Gastroesophageal sphincter (tissue), 4 donors: ENCODE results near the gene SLC52A3. TPM values are rescaled to one million over a fixed set of nuclear protein-coding genes. Genes with fewer than 3 reads are reported as not detected.

Experiments used
- ATAC-seq: fragments of 150-250 bp; one replicate; pipeline ENCODE4 v1.9.1; 2016; ENCODE audit warnings: mild to moderate bottlenecking, moderate library complexity
- H3K27ac ChIP-seq, 4 donors: fragments of 200-600 bp; sonication (generic) in 3 of 4; 1 replicate in 3 of 4; 2 replicates in 1 of 4; pipeline ENCODE4 v1.5.1; 2016 to 2019
- H3K27me3 ChIP-seq: fragments of 200-600 bp; sonication (generic); one replicate; pipeline ENCODE4 v1.5.1; 2019
- H3K36me3 ChIP-seq, 2 donors: fragments of 200-600 bp; sonication (generic); one replicate each; pipeline ENCODE4 v1.5.1; 2019; ENCODE audit warnings: control low read depth in 1 of 2
- H3K4me1 ChIP-seq, 3 donors: fragments of 200-600 bp; sonication (generic); 1 replicate in 2 of 3; 2 replicates in 1 of 3; pipeline ENCODE4 v1.5.1; 2016 to 2019; ENCODE audit warnings: control low read depth in 2 of 3
- H3K4me3 ChIP-seq, 2 donors: fragments of 200-600 bp; sonication (generic); one replicate each; pipeline ENCODE4 v1.5.1; 2019; ENCODE audit warnings: mild to moderate bottlenecking in 1 of 2, moderate library complexity in 1 of 2
- H3K9me3 ChIP-seq, 3 donors: fragments of 200-600 bp; sonication (generic); one replicate each; pipeline ENCODE4 v1.5.1; 2017 to 2019; ENCODE audit warnings: control low read depth in 2 of 3
- EP300 ChIP-seq: sonication (generic); formaldehyde crosslinking; IDR thresholded peaks from one replicate; pipeline ENCODE4 v1.6.1; 2017; ENCODE audit warnings: antibody characterized with exemption, mild to moderate bottlenecking
- POLR2A ChIP-seq, 2 donors: fragments of 450-650 bp; IDR thresholded peaks; one replicate each; pipeline ENCODE4 v1.6.1; 2017; ENCODE audit warnings: antibody characterized with exemption in 2 of 2, mild to moderate bottlenecking in 2 of 2, moderate library complexity in 1 of 2
- POLR2AphosphoS5 ChIP-seq: sonication (generic); formaldehyde crosslinking; IDR thresholded peaks from one replicate; pipeline ENCODE4 v1.6.1; 2017; ENCODE audit warnings: antibody characterized with exemption
- WGBS, 2 donors: methylation state at CpG; one replicate each; pipeline ENCODE4 v1.1.5; 2018; ENCODE audit warnings: low coverage in 1 of 2; 5-methylcytosine and 5-hydroxymethylcytosine counted together
- total RNA-seq, 4 donors: library from RNA; depleted of rRNA; stranded (reverse); fragments of >200 nt; gene quantifications; one replicate each; pipeline ENCODE4 v1.1.0, GENCODE V29; 2016
- TF ChIP-seq, protein P1 (sequence below), 4 experiments: fragments of 200-600 bp in 2 of 4; fragments of 450-650 bp in 2 of 4; sonication (generic) in 1 of 4; IDR thresholded peaks; one replicate each; pipeline ENCODE4 v1.5.1; 2017 to 2019; ENCODE audit warnings: antibody characterized with exemption in 4 of 4, mild to moderate bottlenecking in 2 of 4, moderate library complexity in 2 of 4

The SLC52A3 gene
- total RNA-seq, 4 donors from 2014 or later = 0.31 to 1.7 (median 0.97) TPM

DNA sequence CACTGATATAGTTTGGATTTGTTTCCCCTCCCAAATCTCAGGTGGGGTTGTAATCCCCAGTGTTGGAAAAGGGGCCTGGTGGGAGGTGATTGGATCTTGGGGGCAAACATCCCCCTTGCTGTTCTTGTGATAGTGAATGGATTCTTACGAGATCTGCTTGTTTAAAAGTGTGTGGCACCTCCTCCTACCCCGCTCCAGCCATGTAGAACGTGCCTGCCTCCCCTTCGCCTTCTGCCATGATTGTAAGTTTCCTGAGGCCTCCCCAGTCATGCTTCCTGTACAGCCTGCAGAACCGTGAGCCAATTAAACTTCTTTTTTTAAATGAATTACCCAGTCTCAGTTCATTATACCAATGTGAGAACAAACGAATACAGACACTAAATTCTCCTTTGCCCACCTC, 26.7 kb downstream of the SLC52A3 start:
- Histone ChIP-seq H3K4me3 (no peak overlapping the region), H3K9me3 (peaks cover 0 to 21% (median 0%) of the 10 kb centered on the region in 3 donors), H3K27ac (no peak overlapping the region), H3K27me3 (peaks cover 51% of the 10 kb centered on the region), H3K36me3 (no peaks in the 10 kb centered on the region), H3K4me1 (no peaks in the 10 kb centered on the region)
- WGBS, 2 donors = 64 to 76% methylated on average over 4 to 6 of the region's 6 CpGs
- no peak for ATAC-seq
- no peak for TF ChIP-seq EP300
- TF ChIP-seq POLR2AphosphoS5 = no peak
- TF ChIP-seq, protein P1, sequence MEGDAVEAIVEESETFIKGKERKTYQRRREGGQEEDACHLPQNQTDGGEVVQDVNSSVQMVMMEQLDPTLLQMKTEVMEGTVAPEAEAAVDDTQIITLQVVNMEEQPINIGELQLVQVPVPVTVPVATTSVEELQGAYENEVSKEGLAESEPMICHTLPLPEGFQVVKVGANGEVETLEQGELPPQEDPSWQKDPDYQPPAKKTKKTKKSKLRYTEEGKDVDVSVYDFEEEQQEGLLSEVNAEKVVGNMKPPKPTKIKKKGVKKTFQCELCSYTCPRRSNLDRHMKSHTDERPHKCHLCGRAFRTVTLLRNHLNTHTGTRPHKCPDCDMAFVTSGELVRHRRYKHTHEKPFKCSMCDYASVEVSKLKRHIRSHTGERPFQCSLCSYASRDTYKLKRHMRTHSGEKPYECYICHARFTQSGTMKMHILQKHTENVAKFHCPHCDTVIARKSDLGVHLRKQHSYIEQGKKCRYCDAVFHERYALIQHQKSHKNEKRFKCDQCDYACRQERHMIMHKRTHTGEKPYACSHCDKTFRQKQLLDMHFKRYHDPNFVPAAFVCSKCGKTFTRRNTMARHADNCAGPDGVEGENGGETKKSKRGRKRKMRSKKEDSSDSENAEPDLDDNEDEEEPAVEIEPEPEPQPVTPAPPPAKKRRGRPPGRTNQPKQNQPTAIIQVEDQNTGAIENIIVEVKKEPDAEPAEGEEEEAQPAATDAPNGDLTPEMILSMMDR (IDR thresholded peaks at IDR 0.05) = no peak
- TF ChIP-seq POLR2A (IDR thresholded peaks at IDR 0.05) = no peak

DNA sequence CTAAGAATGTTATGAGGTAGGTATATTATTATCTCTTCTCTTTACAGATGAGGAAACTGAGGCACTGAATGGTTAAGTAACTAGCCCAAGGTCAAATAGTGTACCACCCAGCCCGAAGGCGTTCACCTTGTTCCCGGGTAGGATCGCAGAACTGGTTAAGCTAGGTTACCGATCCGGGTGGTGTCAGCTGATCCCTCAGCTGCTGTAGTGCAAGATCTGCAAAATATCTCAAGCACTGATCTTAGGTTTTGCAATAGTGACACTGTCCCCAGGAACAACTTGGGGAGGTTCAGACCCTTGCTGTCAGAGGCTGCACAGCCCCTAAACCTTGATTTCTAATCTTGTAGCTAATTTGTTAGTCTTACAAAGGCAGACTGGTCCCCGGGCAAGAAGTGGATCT, 28.1 kb downstream of the SLC52A3 start:
- peaks cover 0 to 6% (median 0%) of the 10 kb centered on the region in 3 donors for H3K9me3 ChIP-seq
- no peaks in the 10 kb centered on the region for H3K4me1 ChIP-seq
- H3K27me3 ChIP-seq = peaks cover 45% of the 10 kb centered on the region
- TF ChIP-seq, protein P1 (IDR thresholded peaks at IDR 0.05) = no peak
- TF ChIP-seq POLR2AphosphoS5 = no peak
- TF ChIP-seq EP300 = no peak
- TF ChIP-seq POLR2A (IDR thresholded peaks at IDR 0.05) = no peak
- H3K27ac ChIP-seq = no peak overlapping the region
- no peak overlapping the region for H3K4me3 ChIP-seq
- WGBS, 2 donors = 79 to 83% methylated on average over 1 to 6 of the region's 7 CpGs
- H3K36me3 ChIP-seq = no peaks in the 10 kb centered on the region
- ATAC-seq = no peak

DNA sequence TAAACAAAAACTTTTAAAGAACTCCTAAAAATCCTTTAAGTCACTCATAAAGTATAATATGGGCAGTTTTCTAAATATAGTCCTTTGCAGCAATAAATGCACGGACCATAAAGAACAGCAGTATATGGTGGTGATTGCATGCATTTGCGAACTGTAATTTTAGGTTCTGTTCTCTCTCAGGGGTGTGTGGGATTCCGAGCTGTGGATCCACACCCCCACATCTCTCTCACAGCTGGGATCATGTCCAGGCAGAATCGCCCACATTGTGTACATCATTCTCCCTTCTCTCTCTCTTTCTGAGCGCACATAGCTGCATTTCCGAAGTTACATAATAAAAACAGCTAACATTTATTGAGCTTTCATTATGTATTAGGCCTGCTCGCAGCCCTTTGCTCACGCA, 28.6 kb downstream of the SLC52A3 start:
- no peak for TF ChIP-seq POLR2A (IDR thresholded peaks at IDR 0.05)
- TF ChIP-seq, protein P1 (IDR thresholded peaks at IDR 0.05) = no peak
- TF ChIP-seq POLR2AphosphoS5 = no peak
- no peak for TF ChIP-seq EP300
- Histone ChIP-seq H3K4me1 (no peaks in the 10 kb centered on the region), H3K27me3 (peaks cover 45% of the 10 kb centered on the region), H3K4me3 (no peak overlapping the region), H3K36me3 (no peaks in the 10 kb centered on the region), H3K9me3 (peaks cover 0 to 2% (median 0%) of the 10 kb centered on the region in 3 donors), H3K27ac (no peak overlapping the region)
- no peak for ATAC-seq
- WGBS, 2 donors = 62 to 69% methylated on average over 7 to 8 of the region's 8 CpGs

DNA sequence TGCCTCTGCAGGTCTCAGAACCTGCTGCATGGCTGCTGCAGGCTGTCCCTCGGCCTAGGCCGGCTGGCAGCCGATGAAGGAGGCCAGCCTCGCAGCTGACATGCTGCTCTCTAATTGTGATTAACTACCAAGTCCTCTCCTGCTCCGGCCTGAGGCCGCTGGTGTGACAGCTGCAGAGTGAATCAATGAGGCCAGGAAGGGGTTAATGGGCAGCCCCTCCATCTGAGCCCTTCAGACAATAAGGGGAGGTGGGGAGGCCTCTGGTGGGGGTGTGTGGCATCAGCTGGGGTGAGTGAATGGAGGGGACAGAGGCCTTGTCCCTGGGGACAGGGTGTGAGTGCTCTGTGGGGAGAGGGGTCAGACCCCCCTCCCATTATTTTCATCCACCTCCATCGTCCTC, 34.4 kb downstream of the SLC52A3 start:
- Histone ChIP-seq H3K27me3 (peaks cover 50% of the 10 kb centered on the region), H3K9me3 (no peaks in the 10 kb centered on the region), H3K4me1 (no peaks in the 10 kb centered on the region), H3K4me3 (no peak overlapping the region), H3K27ac (no peak overlapping the region), H3K36me3 (no peaks in the 10 kb centered on the region)
- no peak for ATAC-seq
- WGBS, 2 donors = no CpG with 5 or more reads among the region's 7 CpGs
- no peak for TF ChIP-seq POLR2A (IDR thresholded peaks at IDR 0.05)
- TF ChIP-seq EP300 = no peak
- TF ChIP-seq, protein P1 (IDR thresholded peaks at IDR 0.05) = no peak
- no peak for TF ChIP-seq POLR2AphosphoS5

DNA sequence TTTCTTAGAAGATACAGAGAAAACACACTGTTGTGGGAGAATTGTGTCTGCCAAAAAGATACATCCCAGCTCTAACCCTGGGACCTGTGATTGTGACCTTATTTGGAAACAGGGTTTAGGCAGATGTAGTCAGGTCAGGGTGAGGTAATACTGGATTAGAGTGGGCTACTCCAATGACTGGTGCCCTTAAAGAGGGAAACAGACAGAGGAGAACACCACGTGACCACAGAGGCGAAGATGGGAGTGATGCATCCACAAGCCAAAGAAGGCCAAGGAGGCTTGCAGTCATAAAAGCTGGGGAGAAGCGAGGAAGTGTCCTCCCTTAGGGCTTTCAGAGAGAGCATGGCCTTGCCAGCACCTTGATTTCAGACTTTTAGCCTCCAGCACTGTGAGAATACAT, 35.6 kb downstream of the SLC52A3 start:
- TF ChIP-seq POLR2AphosphoS5 (no peak), EP300 (no peak), POLR2A (IDR thresholded peaks at IDR 0.05) (no peak)
- TF ChIP-seq, protein P1 (IDR thresholded peaks at IDR 0.05) = no peak

More for the DNA sequence above, 35.6 kb downstream of the SLC52A3 start:
- no peaks in the 10 kb centered on the region for H3K9me3 ChIP-seq
- WGBS, 2 donors = 77 to 79% methylated on average over 3 of the region's 3 CpGs
- no peak overlapping the region for H3K27ac ChIP-seq
- no peak for ATAC-seq
- H3K4me3 ChIP-seq = no peak overlapping the region
- no peaks in the 10 kb centered on the region for H3K36me3 ChIP-seq
- peaks cover 61% of the 10 kb centered on the region for H3K27me3 ChIP-seq
- peaks cover 0 to 11% (median 6%) of the 10 kb centered on the region in 3 donors for H3K4me1 ChIP-seq
